Ovary (tissue), 3 donors: ENCODE data around the gene GLB1L3.

ENCODE experiments used
- POLR2A ChIP-seq: fragments of 450-650 bp; IDR thresholded peaks from one replicate; pipeline ENCODE4 v1.6.1; 2017; ENCODE audit warnings: antibody characterized with exemption, mild to moderate bottlenecking, moderate library complexity
- TF ChIP-seq, protein P1 (sequence below), 3 donors: fragments of 450-650 bp in 2 of 3; fragments of 200-600 bp in 1 of 3; IDR thresholded peaks; one replicate each; pipeline versions ENCODE4 v1.5.1 to v1.8.0; 2016 to 2022; ENCODE audit warnings: antibody characterized with exemption in 3 of 3, mild to moderate bottlenecking in 1 of 3
- donor health status: DM: no; HTN: no; CAD: no.

DNA sequence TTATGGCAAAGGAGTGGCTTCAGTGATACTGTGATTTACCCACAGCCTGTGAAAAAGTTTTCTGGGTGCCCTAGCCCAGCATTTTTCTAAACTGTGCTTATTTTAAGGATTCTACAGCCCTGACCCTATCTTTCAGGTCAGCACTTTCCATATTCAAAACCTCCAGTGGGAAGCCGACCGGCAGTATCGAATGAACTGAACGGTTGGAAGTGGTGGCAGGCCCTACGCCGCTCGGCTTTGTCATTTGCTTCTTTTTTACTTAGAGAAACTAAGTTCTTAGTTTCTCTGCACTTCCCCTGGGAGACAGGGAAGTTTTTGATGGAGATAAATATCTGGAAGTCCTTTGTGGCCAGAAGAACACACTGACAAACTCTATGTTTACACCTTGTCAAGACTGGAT lies 56.6 kb downstream of the GLB1L3 start:
- TF ChIP-seq, protein P1, sequence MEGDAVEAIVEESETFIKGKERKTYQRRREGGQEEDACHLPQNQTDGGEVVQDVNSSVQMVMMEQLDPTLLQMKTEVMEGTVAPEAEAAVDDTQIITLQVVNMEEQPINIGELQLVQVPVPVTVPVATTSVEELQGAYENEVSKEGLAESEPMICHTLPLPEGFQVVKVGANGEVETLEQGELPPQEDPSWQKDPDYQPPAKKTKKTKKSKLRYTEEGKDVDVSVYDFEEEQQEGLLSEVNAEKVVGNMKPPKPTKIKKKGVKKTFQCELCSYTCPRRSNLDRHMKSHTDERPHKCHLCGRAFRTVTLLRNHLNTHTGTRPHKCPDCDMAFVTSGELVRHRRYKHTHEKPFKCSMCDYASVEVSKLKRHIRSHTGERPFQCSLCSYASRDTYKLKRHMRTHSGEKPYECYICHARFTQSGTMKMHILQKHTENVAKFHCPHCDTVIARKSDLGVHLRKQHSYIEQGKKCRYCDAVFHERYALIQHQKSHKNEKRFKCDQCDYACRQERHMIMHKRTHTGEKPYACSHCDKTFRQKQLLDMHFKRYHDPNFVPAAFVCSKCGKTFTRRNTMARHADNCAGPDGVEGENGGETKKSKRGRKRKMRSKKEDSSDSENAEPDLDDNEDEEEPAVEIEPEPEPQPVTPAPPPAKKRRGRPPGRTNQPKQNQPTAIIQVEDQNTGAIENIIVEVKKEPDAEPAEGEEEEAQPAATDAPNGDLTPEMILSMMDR (IDR thresholded peaks at IDR 0.05), result no peak
- TF ChIP-seq POLR2A, result no peak
